HCT116 (cell line): ENCODE measurements around the gene H19. TPM values are rescaled to one million over a fixed set of nuclear protein-coding genes. Genes with fewer than 3 reads are reported as not detected.

ENCODE experiments used
- ATAC-seq: fragments of 200-7000 bp; cut with Tn5 transposase; 2 replicates; pipeline ENCODE4 v1.9.1; 2020; ENCODE audit warnings: mild to moderate bottlenecking, moderate library complexity
- BruUV-seq: library from RNA; stranded (reverse); fragments of 400-500 nt; replicated peaks from 2 replicates; lab custom pipeline; 2021; lab: Mats Ljungman, UMichigan
- CTCF ChIA-PET: fragments of 300-600 bp; sonication (Branson Sonifier 250); formaldehyde crosslinking; loops from one replicate; lab custom pipeline; 2021; ENCODE audit warnings: antibody characterized with exemption; lab: Charles Lee
- POLR2A ChIA-PET: fragments of 300-600, 350-600 bp; sonication (Branson Sonifier 250); formaldehyde crosslinking; loops from one replicate; lab custom pipeline; 2021; ENCODE audit warnings: antibody characterized with exemption; lab: Charles Lee
- RAD21 ChIA-PET, 2 experiments: fragments of 300-600 bp; sonication (Branson Sonifier 250); formaldehyde crosslinking; loops; one replicate each; lab custom pipeline; 2023; ENCODE audit warnings: low total read pairs in 2 of 2; ENCODE audit not compliant: uncharacterized antibody in 2 of 2, unreplicated experiment in 2 of 2, low non-redundant PET in 1 of 2; lab: Charles Lee
- DNase-seq: peaks from one replicate; pipeline ENCODE4 v3.0.0-alpha.2; 2010; ENCODE audit warnings: low read depth, low spot score
- H2AFZ ChIP-seq: fragments of 200-600 bp; shearing (Covaris generic), sonication (generic); 2 replicates; pipeline ENCODE4 v1.6.1; 2017; ENCODE audit warnings: low read depth, mixed run types, mixed read lengths, antibody characterized with exemption, low read length; ENCODE audit not compliant: poor library complexity, severe bottlenecking
- H3K27ac ChIP-seq: 2 replicates; pipeline ENCODE4 v1.5.1; 2012; ENCODE audit warnings: low read depth, low read length
- H3K27me3 ChIP-seq: fragments of 200-600 bp; sonication (generic); 2 replicates; pipeline ENCODE4 v1.6.1; 2016; ENCODE audit warnings: mixed run types, low read length, mixed read lengths; ENCODE audit not compliant: insufficient read depth
- H3K36me3 ChIP-seq, 2 experiments: fragments of 200-500 bp in 1 of 2; fragments of 200-600 bp in 1 of 2; sonication (Bioruptor generic) in 1 of 2; sonication (generic) in 1 of 2; 2 replicates each; pipeline versions ENCODE4 v1.5.1 to v1.6.1; 2014 to 2016; ENCODE audit warnings: low read length in 2 of 2, inconsistent platforms in 1 of 2, mixed read lengths in 1 of 2, mixed run types in 1 of 2; ENCODE audit not compliant: insufficient read depth in 2 of 2, control insufficient read depth in 1 of 2
- H3K4me1 ChIP-seq, 2 experiments: fragments of 200-600 bp in 1 of 2; sonication (generic) in 1 of 2; 2 replicates each; pipeline versions ENCODE4 v1.5.1 to v1.6.1; 2012 to 2017; ENCODE audit warnings: low read length in 2 of 2, inconsistent platforms in 1 of 2, mild to moderate bottlenecking in 1 of 2, mixed read lengths in 1 of 2, mixed run types in 1 of 2, moderate library complexity in 1 of 2; ENCODE audit not compliant: insufficient read depth in 2 of 2, control insufficient read depth in 1 of 2
- H3K4me2 ChIP-seq: fragments of 200-600 bp; sonication (generic); 2 replicates; pipeline ENCODE4 v1.6.1; 2017; ENCODE audit warnings: mixed run types, low read length, mixed read lengths
- H3K4me3 ChIP-seq, 2 experiments: fragments of 200-600 bp in 1 of 2; sonication (generic) in 1 of 2; replicated peaks in 1 of 2; 2 replicates each; pipeline ENCODE4 v1.5.1; 2011 to 2016; ENCODE audit warnings: low read length in 2 of 2, control low read depth in 1 of 2, low read depth in 1 of 2, mild to moderate bottlenecking in 1 of 2, mixed read lengths in 1 of 2, mixed run types in 1 of 2
- H3K79me2 ChIP-seq: fragments of 200-600 bp; sonication (generic); 2 replicates; pipeline ENCODE4 v1.6.1; 2017; ENCODE audit warnings: mild to moderate bottlenecking, mixed run types, low read length, moderate library complexity, mixed read lengths; ENCODE audit not compliant: insufficient read depth
- H3K9ac ChIP-seq: fragments of 200-600 bp; sonication (generic); 2 replicates; pipeline ENCODE4 v1.6.1; 2016; ENCODE audit warnings: low read length, mixed read lengths
- H3K9me2 ChIP-seq: fragments of 200-600 bp; sonication (generic), shearing (Covaris generic); 2 replicates; pipeline ENCODE4 v1.6.1; 2017; ENCODE audit warnings: mixed run types, mild to moderate bottlenecking, moderate library complexity; ENCODE audit not compliant: insufficient read depth
- H3K9me3 ChIP-seq, 2 experiments: fragments of 200-500 bp in 1 of 2; fragments of 200-600 bp in 1 of 2; sonication (Bioruptor generic) in 1 of 2; sonication (generic) in 1 of 2; 2 replicates each; pipeline ENCODE4 v1.6.1; 2014 to 2017; ENCODE audit warnings: low read length in 2 of 2, mixed read lengths in 2 of 2, inconsistent platforms in 1 of 2, low read depth in 1 of 2, mild to moderate bottlenecking in 1 of 2, mixed run types in 1 of 2, moderate library complexity in 1 of 2; ENCODE audit not compliant: control insufficient read depth in 1 of 2, insufficient read depth in 1 of 2
- H4K20me1 ChIP-seq: fragments of 200-600 bp; sonication (generic), shearing (Covaris generic); 2 replicates; pipeline ENCODE4 v1.6.1; 2017; ENCODE audit warnings: mixed run types, mild to moderate bottlenecking, moderate library complexity; ENCODE audit not compliant: insufficient read depth
- EGR1 ChIP-seq: IDR thresholded peaks from 2 replicates; pipeline ENCODE4 v1.6.1; 2012; ENCODE audit warnings: low read depth
- ELF1 ChIP-seq: IDR thresholded peaks from 2 replicates; pipeline ENCODE4 v1.6.1; 2012; ENCODE audit warnings: low read depth, borderline replicate concordance
- EZH2 ChIP-seq: fragments of 200-600 bp; sonication (generic); IDR thresholded peaks from 2 replicates; pipeline ENCODE4 v1.6.1; 2017; ENCODE audit warnings: antibody characterized with exemption, mixed run types
- EZH2phosphoT487 ChIP-seq: fragments of 200-600 bp; IDR thresholded peaks from 2 replicates; pipeline ENCODE4 v1.6.1; 2018; ENCODE audit warnings: antibody characterized with exemption, borderline replicate concordance
- JUND ChIP-seq: IDR thresholded peaks from 2 replicates; pipeline ENCODE4 v1.6.1; 2012
- POLR2AphosphoS5 ChIP-seq: IDR thresholded peaks from 2 replicates; pipeline ENCODE4 v1.6.1; 2011; ENCODE audit warnings: mild to moderate bottlenecking, low read depth, low read length, moderate library complexity
- RAD21 ChIP-seq: IDR thresholded peaks from 2 replicates; pipeline ENCODE4 v1.6.1; 2012; ENCODE audit warnings: low read depth, mild to moderate bottlenecking
- SRF ChIP-seq: IDR thresholded peaks from 2 replicates; pipeline ENCODE4 v1.6.1; 2012; ENCODE audit warnings: low read depth
- YY1 ChIP-seq: IDR thresholded peaks from 2 replicates; pipeline ENCODE4 v1.6.1; 2011; ENCODE audit warnings: low read length, low read depth, moderate library complexity, mild to moderate bottlenecking; ENCODE audit not compliant: insufficient replicate concordance; ENCODE audit errors: extremely low read depth
- ZBTB33 ChIP-seq: IDR thresholded peaks from 2 replicates; pipeline ENCODE4 v1.6.1; 2011; ENCODE audit warnings: mild to moderate bottlenecking, low read length, moderate library complexity; ENCODE audit not compliant: insufficient replicate concordance; ENCODE audit errors: extremely low read depth
- ZFX ChIP-seq: fragments of 450-650 bp; IDR thresholded peaks from 2 replicates; pipeline ENCODE4 v1.6.1; 2017
- intact Hi-C: fragments of 100-400 bp; cut with micrococcal nuclease; formaldehyde crosslinking; loops from 2 replicates; pipeline ENCODE4 v1.10.0; 2022
- total RNA-seq: library from RNA; stranded (reverse); gene quantifications from one replicate; pipeline ENCODE4 v1.2.1, GENCODE V29; 2021; ENCODE audit not compliant: unreplicated experiment
- TF ChIP-seq, protein P1 (sequence below): IDR thresholded peaks from 2 replicates; pipeline ENCODE4 v1.6.1; 2012
- TF ChIP-seq, protein P2 (sequence below): IDR thresholded peaks from 2 replicates; pipeline ENCODE4 v1.6.1; 2012; ENCODE audit warnings: low read depth

The H19 gene
- total RNA-seq, 1 experiment from 2014 or later: 10.5 TPM

DNA sequence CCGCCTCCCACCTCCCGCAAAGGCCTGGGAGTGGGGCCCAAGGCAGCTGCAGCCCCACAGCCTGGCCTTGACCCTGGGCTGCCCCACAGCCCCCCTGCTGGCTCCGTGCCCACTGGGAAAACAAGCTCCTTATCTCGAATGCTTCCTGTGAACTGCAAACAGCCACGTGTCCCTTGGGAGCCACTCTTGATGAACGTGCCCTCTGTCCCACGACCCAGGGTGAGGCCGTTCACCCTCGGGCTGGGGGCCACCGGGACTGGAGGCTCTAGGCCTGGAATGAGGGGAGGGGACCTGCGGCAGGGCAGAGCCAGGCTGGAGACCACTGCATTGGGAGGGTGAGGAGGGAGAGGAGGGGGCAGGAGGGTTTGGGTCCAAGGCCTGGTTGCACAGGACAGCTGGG is 9.5 kb downstream of the H19 start:
- ChIA-PET POLR2A (no interaction called here), CTCF (interaction anchor here (0.9 kb wide), 1 partner anchor 106 kb away, joined by 5 read pairs; no protein-coding TSS in a partner anchor), RAD21 (no interaction called here)
- BruUV-seq: no TSS peak
- H3K9ac ChIP-seq: no peak overlapping the region
- ATAC-seq: no peak
- no peak overlapping the region for H3K4me3 ChIP-seq
- no peaks in the 10 kb centered on the region for H4K20me1 ChIP-seq
- no peak for TF ChIP-seq EGR1
- no peak for TF ChIP-seq EZH2
- no peak for TF ChIP-seq POLR2AphosphoS5
- no peak for TF ChIP-seq JUND
- TF ChIP-seq EZH2phosphoT487: no peak
- no peak for TF ChIP-seq SRF
- TF ChIP-seq, protein P1, sequence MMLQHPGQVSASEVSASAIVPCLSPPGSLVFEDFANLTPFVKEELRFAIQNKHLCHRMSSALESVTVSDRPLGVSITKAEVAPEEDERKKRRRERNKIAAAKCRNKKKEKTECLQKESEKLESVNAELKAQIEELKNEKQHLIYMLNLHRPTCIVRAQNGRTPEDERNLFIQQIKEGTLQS: no peak
- TF ChIP-seq ZFX: no peak
- no peak for TF ChIP-seq RAD21
- no peak for TF ChIP-seq YY1
- no peak for TF ChIP-seq ELF1
- TF ChIP-seq, protein P2, sequence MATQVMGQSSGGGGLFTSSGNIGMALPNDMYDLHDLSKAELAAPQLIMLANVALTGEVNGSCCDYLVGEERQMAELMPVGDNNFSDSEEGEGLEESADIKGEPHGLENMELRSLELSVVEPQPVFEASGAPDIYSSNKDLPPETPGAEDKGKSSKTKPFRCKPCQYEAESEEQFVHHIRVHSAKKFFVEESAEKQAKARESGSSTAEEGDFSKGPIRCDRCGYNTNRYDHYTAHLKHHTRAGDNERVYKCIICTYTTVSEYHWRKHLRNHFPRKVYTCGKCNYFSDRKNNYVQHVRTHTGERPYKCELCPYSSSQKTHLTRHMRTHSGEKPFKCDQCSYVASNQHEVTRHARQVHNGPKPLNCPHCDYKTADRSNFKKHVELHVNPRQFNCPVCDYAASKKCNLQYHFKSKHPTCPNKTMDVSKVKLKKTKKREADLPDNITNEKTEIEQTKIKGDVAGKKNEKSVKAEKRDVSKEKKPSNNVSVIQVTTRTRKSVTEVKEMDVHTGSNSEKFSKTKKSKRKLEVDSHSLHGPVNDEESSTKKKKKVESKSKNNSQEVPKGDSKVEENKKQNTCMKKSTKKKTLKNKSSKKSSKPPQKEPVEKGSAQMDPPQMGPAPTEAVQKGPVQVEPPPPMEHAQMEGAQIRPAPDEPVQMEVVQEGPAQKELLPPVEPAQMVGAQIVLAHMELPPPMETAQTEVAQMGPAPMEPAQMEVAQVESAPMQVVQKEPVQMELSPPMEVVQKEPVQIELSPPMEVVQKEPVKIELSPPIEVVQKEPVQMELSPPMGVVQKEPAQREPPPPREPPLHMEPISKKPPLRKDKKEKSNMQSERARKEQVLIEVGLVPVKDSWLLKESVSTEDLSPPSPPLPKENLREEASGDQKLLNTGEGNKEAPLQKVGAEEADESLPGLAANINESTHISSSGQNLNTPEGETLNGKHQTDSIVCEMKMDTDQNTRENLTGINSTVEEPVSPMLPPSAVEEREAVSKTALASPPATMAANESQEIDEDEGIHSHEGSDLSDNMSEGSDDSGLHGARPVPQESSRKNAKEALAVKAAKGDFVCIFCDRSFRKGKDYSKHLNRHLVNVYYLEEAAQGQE: no peak
- no peak for TF ChIP-seq ZBTB33
- no peaks in the 10 kb centered on the region for H3K36me3 ChIP-seq
- no peaks in the 10 kb centered on the region; a peak in 1 of 4 replicates for H3K4me1 ChIP-seq
- H3K4me2 ChIP-seq: no peak overlapping the region
- no peaks in the 10 kb centered on the region for H3K27me3 ChIP-seq
- no peaks in the 10 kb centered on the region for H3K9me3 ChIP-seq
- H3K9me2 ChIP-seq: no peaks in the 10 kb centered on the region
- no peak for DNase-seq
- H3K27ac ChIP-seq: no peak overlapping the region
- intact Hi-C loops: no loop called here
- H2AFZ ChIP-seq: no peak overlapping the region
- H3K79me2 ChIP-seq: no peaks in the 10 kb centered on the region
